GM19193 (cell line): Measurements from ENCODE around the gene DNM3.

Source experiments
- POLR2A ChIP-seq: IDR thresholded peaks from 4 replicates; pipeline ENCODE4 v1.6.1; 2011; ENCODE audit not compliant: insufficient read depth, insufficient read length; ENCODE audit errors: extremely low read depth

Gene DNM3

GRCh38 chr1:172351346-172351745 lies 510.0 kb downstream of the DNM3 start:
- no peak for TF ChIP-seq POLR2A

- TF ChIP-seq POLR2A = no peak
Observed at GRCh38 chr1:172351754-172352161, 510.5 kb downstream of the DNM3 start.

GRCh38 chr1:172352435-172352834 lies 511.1 kb downstream of the DNM3 start:
- no peak for TF ChIP-seq POLR2A

DNA sequence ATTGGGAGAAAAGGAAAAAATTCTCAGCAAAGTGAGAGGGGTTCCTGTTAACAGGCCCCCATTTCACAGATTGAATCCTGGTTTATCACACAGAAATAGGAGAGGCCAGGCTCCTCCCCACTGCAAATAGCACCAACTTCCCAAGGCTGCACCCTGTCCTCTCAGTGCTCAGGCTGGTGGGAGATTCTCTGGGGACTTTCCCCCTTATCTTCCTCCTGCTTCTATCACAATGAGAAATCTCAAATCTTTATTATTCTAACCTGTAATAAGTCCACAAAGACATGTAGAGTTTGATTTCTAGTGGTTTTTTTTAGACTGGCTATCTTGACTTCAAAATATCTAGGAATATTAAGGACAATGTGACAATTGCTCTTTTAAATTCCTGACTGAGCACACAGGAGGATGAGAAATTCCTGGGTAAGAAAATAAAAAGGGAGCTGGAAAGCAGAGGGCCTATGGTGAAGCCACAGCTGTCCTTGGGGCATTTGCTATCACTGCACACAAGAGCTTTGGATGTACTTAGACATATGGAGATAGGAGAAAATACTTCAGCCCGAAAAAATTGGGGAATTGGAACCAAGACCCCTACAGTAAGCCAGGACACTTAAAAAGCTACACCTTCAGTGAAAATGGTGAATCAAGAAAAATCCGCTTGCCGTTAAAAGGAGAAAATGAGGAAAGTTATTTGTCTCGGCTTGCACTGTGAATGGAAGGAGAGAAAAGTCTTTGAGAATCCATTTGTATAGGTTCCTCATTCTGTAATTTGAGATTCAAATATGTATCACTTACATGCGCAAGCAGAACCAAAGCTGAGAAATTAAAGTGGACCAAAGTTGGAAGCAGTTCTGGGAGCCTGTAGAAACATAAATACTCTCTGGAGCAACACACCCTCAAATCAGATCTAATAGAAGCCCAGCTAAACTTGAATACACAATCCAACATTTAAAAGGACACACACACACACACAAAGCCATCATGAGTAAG lies 513.3 kb downstream of the DNM3 start:
- no peak for TF ChIP-seq POLR2A

GRCh38 chr1:172356620-172357019 lies 515.3 kb downstream of the DNM3 start:
- TF ChIP-seq POLR2A = no peak

- no peak for TF ChIP-seq POLR2A
Observed at GRCh38 chr1:172357753-172358385, 516.6 kb downstream of the DNM3 start.

DNA sequence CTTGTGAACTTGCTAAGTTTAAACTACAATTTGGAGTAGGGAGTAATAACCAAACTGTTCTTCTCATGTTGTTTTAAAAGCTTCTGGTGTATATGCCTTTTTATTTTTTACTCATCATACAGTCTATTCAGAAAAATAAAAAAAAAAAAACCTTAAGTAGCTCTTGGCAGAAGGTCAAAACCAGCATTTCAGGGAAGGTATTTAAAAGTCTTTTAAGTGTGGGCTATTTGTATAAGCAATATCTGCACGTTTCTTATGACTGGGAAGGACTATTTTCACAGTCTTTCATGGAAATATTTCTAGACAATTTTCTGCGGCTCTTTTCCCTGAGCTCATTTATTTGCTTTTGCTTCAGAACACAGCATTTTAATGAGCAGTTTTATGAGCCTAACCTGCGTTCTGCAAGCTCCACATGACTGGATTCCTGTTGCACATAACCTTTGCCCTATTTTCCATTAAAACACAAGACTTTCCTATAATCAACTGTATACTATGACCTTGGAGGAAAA lies 518.2 kb downstream of the DNM3 start:
- no peak for TF ChIP-seq POLR2A

DNA sequence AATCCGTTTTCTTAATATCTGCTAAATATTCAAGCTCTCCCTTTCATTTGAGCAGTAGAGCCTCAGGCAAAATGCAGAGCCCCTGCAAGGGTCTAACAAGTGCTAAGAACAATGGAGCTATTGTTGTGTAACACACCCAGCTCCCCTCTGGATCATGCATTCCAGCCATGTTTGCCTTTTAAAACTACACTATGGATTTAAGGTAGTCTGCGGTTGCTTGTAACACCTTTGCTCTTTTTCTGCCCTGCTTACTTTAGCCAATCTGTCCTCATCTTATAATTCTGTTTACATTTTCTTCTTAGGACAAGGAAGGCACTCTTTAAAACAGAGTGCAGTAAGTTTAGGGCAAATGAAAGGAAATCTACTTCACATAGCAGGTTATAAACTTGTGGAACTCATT lies 519.2 kb downstream of the DNM3 start:
- TF ChIP-seq POLR2A = no peak

DNA sequence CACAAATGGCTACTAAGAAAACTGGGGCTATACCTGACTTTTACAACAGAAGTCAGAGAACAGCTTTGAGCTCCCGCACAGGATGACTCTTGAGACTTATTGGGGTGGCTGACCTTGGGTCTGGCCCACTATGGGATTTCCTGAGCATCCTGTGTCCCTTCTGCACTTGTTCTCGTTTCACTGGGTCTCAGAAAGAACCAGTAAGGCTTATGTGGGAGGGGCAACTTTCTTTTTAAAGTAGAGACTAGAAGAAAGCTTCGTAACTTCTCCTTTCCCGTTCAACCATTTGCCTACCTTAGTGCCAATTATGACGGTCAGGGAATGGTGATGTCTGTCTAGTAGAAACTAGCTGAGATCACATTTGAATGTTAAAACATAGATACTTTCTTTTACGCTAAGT lies 519.7 kb downstream of the DNM3 start:
- no peak for TF ChIP-seq POLR2A

- TF ChIP-seq POLR2A = no peak
Observed at GRCh38 chr1:172363852-172364251, 522.6 kb downstream of the DNM3 start.

GRCh38 chr1:172373864-172374263 lies 532.6 kb downstream of the DNM3 start:
- no peak for TF ChIP-seq POLR2A

DNA sequence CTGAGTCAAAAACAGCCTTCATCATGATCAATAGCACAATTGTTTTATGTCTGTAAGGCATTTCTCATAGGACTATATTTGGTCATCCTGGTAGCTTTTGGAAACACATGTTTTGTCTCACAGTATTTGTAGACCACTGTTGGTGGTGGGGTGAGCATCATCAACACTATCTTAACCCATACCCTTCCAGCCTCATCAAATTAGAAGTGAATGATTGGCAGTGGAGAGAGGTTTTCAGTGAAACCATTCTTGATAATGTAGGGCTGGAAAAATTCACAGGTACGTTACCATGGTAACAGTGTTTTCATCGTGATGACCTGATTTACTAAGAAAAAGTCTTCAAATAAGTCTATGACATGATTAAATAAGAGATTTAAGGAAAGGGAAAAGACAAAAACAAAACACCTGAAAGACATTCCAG lies 533.9 kb downstream of the DNM3 start:
- no peak for TF ChIP-seq POLR2A

DNA sequence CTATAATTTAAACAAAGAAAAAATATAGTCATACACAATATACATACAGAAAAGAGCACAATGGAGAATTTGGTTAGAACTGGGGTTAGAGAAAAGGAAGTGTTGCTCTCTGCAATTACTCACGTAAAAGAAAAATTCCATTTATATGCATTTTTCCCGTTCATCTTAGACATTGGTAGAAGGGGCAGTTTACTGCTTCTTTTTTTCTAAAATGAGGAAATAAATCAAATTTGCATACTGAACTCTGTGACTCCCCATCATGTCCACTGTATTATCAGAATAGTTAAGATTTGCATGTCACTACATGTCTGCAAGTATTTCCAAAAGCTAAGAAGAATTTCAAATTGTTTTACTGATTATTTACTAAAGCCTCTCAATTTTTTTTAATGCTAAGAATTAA lies 535.1 kb downstream of the DNM3 start:
- no peak for TF ChIP-seq POLR2A

DNA sequence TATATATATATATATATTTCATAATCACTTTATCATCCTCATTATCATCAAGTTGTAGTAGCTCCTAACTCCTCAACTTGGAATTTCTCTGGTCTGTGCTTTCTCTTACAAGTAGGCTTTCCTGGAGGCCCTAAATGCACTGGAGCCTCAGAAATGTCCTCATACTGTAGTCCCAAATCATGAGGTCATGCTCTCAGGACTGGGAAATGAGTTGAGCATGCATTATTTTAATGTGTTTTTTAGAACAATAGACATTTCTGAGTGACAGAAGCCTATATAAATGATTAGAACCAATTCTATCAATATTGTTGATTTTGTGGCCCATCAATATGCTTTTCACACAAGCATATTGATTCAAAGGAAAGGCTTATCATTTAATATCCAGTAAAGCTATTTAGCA lies 536.3 kb downstream of the DNM3 start:
- TF ChIP-seq POLR2A = no peak

DNA sequence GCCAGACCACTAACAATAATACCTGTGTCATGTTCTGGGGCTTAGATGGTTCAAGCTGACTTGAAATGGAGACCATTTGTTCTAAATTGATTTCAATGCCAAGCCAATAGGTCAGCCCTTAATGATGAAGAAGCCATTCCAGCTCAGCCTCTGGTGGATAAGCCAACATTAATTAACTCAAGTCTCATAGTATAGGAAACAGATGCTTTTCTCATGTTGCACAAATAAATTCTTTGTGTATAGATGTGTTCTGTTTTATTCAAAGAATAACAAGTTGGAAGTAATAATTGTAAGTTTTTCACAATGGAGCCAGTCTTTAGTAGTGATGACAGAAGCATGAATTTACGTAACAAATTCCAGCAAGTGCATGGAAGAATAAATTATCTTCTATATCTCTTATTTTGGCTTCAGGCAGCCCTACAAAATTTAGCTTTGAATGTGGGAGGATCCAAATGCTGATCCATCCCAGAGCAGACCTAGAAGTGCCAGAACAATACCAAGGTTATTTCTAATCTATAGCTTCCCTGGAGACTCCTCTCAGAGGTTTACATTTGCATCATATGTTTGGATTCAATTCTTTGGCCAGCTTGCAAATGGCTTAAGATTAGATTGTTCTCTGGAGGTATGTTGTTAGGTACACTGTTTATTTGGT lies 536.9 kb downstream of the DNM3 start:
- TF ChIP-seq POLR2A = no peak
